ENCODE results near the gene CTNNA1.
"Not testable (repeated sequence)": the region's sequence is repeated elsewhere in the genome, so short reads cannot be mapped to it uniquely, and the experiment has no call there.

The CTNNA1 gene

DNA sequence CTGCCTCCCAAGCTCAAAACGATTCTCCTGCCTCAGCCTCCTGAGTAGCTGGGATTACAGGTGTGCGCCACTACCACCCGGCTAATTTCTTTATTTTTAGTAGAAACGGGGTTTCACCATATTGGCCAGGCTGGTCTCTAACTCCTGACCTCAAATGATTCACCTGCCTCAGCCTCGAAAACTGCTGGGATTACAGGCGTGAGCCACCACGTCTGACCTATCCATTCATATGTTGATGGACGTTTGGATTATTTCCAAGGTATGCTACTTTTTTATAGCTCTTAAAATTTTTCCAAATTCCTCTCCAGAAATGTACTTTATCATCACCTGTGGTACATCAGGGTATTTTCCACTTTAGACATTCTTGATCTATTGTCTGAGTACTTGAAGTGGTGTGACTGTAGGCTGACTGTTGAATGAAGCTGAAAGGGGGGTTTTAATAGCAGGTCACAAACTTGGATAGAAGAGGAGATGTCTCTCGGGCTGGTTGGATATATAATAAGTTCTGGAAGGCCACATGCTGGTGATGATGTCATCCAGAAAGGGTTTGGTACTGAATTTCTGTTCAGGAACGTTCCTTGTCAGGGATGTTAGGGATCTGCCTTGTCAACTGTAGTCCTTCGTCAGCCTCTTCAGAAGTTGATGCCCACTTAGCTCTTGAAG, 7.4 kb downstream of the CTNNA1 start:
- DNase-seq (ENCODE audit: low spot score), result no peak

DNA sequence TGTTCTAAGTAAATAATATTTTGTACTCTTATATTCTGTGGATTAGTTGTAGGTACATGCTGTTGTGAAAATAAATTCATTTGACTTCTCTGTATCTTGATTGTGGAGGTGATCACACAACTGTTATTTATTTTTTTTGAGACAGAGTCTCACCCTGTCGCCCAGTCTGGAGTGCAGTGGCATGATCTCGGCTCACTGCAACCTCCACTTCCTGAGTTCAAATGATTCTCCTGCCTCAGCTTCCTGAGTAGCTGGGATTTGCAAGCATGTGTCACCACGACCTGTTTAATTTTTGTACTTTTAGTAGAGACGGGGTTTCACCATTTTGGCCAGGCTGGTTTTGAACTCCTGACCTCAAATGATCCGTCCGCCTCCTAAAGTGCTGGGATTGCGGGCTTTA, 7.9 kb downstream of the CTNNA1 start:
- DNase-seq (ENCODE audit: low spot score), result not testable (repeated sequence)

GRCh38 chr5:138761670-138762069, 8.4 kb downstream of the CTNNA1 start:
- DNase-seq (ENCODE audit: low spot score), result not testable (repeated sequence)

GRCh38 chr5:138762110-138762509, 8.9 kb downstream of the CTNNA1 start:
- DNase-seq (ENCODE audit: low spot score), result no peak

- DNase-seq (ENCODE audit: low spot score), result no peak
Measured at GRCh38 chr5:138763037-138763778, 10.0 kb downstream of the CTNNA1 start.

DNA sequence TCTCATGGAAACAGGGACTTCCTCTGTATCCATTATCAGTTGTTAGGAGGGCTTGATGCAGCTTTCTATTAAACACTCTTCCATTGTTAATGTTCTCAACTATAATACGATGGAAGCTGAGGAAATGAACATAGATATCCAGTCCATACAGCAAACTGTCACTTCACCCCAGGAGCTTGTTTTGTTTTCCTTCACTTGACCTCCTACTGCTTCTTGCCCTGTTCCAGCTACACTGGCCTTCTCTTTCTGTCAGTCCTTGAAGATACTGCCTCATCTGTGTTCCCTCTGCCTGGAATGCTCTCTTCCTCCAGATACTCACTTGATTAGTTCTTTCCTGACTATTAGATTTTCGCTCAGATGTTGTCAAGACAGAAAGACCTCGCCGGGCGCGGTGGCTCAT, 17.1 kb downstream of the CTNNA1 start:
- no peak for DNase-seq (ENCODE audit: low spot score)

DNA sequence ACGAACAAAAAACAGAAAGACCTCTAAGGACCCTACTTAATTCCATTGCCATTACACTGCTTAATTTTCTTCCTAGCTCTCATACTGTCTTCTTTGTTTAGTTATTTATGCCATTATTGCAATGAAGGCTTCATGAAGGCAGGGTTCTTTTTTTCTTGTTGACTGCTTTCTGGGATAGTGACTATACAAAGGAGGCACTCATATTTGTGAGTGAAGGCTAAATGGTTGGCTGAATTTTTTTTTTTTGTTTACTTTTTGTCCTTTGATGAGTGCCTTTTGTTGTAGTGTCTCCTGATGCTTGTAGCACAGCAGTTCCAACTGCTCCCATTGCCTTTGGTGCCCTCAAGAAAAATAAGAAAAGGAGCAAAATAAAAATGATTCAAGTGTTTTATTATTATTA, 17.8 kb downstream of the CTNNA1 start:
- no peak for DNase-seq (ENCODE audit: low spot score)

GRCh38 chr5:138772986-138773594, 19.9 kb downstream of the CTNNA1 start:
- DNase-seq (ENCODE audit: low spot score), result no peak

GRCh38 chr5:138773624-138774023, 20.4 kb downstream of the CTNNA1 start:
- DNase-seq (ENCODE audit: low spot score), result not testable (repeated sequence)

GRCh38 chr5:138775034-138775433, 21.8 kb downstream of the CTNNA1 start:
- DNase-seq (ENCODE audit: low spot score), result no peak

DNA sequence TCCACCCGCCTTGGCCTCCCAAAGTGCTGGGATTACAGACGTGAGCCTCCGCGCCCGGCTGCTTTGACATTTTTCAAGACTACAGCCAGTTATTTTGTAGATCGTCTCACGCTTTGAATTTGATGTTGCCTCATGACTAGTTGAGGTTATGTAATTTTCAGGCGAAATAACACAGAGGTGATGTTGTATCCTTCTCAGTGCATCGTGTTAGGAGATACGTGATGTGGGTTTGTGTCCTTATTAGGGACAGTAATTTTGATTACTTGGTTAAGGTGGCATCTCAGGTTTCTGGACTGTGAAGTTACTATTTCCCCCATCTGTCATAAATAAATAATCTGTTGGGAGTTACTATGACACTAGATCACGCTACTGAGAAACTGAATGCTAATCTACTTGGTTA, 25.0 kb downstream of the CTNNA1 start:
- no peak for DNase-seq (ENCODE audit: low spot score)

DNA sequence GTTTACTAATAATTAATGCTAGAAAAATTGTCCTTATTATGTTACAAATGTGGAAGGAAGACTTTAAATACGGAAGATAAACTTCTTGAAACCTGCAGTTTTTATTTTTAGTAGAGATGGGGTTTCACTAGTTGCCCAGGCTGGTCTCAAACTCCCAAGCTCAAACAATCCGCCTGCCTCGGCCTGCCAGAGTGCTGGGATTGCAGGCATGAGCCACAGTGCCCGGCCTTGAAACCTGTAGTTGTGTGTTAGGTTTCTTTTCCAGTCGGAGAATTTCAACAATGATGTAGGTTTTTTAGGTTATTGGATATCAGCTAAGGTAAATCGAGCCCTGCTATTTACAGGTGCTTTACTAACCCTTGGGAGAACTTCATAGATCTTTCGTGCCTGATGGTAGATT, 30.8 kb downstream of the CTNNA1 start:
- no peak for DNase-seq (ENCODE audit: low spot score)

- DNase-seq (ENCODE audit: low spot score), result no peak
Measured at GRCh38 chr5:138784590-138784989, 31.4 kb downstream of the CTNNA1 start.

DNA sequence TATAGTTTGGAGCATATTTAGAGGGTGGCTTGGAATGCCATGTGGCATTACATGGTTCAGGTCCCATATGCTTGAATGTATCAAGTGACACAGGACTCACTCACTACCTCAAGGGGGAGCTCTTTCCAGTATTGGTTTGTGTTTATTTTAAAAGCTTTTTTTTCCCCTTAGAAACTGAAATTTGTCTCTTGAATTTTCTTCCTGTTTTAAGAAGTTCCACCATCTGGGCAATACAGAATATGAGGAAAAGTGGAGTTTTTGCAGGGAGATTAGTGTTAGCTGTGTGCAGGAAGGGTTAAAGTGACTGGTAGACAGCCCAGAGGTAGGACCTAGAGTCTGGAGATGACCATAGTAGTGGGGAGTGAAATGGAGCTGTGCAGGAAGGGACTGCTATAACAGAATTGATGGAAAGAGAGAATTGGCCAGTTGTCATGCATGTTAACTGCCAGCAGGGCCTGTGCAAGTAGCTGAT, 36.6 kb downstream of the CTNNA1 start:
- DNase-seq (ENCODE audit: low spot score), result peak; percentile 56

- DNase-seq (ENCODE audit: low spot score), result no peak
Measured at GRCh38 chr5:138790684-138791083, 37.5 kb downstream of the CTNNA1 start.

DNA sequence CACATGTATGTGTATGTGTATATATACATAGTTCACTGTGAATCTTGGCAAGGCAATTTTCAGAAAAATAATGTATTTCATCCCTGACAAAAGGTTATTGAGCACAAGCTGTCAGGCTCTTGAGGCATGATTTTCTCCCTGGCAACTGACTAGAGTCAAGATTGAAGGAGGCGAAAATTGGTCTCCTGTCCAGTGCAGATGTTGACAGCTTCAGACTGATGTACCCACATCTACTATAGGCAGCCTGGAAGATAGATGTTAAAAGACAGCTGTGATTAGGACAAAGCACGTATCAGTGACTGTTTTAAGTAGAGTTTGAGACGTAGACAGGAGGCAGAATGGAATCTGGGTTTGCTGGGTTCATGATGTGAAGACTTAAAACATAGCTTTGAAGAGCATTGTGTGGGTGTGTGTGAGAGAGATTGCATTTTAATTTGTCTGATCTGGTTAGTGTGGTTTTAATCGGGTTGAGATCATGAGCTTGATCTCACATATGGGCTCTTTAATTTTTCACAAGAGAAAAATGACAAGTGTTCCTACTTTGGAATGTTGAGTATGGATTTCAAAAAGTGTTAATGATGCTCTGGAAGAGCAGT, 39.1 kb downstream of the CTNNA1 start:
- DNase-seq (ENCODE audit: low spot score), result no peak

DNA sequence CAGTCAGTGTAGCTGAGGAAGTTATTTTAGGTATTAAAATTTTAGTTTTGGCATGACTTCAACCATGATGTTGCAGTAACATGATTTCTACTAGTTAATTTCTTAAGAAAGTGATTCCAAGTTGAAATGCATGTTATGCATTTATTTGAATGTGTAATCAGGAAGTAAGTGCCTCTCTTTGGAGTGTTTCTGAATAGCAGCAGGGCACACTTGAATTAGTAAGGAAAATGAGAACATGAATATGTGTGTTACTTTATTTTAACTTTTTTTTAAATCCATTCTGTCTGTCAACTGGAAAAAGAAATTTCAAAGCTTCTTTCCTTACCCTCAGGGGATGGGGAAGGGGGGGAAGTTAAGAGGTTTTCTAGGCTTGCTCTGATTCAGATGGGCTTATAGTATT, 40.4 kb downstream of the CTNNA1 start:
- DNase-seq (ENCODE audit: low spot score), result no peak

- DNase-seq (ENCODE audit: low spot score), result no peak
Measured at GRCh38 chr5:138803285-138803684, 50.1 kb downstream of the CTNNA1 start.

GRCh38 chr5:138803935-138804334, 50.7 kb downstream of the CTNNA1 start:
- DNase-seq (ENCODE audit: low spot score), result no peak

DNA sequence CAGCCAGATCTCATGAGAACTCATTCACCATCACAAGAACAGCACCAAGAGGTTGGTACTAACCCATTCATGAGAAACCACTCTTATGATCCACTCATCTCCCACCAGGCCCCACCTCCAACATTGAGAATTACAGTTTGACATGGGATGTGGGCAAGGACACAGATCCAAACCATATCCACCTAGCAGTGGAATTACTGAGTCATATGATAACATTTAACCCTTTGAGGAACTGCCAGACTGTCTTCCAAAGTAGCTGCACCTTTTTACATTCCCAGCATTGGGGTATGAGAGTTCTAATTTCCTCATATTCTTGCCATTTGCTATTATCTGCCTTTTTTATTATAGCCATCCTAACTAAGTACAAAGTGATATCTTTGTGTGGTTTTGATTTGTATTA, 51.9 kb downstream of the CTNNA1 start:
- DNase-seq (ENCODE audit: low spot score), result no peak

GRCh38 chr5:138807182-138807581, 54.0 kb downstream of the CTNNA1 start:
- no peak for DNase-seq (ENCODE audit: low spot score)

DNA sequence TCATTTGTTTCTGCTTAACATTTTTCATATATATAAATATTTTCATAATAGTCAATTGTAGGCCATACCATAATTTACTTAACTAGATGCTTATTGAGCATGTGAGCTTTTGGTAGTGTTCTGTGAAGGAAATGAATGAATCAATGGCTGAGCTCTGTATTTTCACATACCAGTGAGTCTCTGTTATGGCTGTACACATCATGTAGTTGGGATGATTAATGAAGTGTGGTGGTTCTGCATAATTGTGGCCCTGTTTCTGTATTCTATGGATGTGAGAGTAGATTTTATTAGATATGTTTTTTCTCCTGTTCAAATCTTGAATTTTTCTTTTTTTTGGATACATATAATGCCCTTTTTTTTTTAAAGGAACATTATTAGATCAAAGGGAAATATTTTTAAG, 56.2 kb downstream of the CTNNA1 start:
- no peak for DNase-seq (ENCODE audit: low spot score)

DNA sequence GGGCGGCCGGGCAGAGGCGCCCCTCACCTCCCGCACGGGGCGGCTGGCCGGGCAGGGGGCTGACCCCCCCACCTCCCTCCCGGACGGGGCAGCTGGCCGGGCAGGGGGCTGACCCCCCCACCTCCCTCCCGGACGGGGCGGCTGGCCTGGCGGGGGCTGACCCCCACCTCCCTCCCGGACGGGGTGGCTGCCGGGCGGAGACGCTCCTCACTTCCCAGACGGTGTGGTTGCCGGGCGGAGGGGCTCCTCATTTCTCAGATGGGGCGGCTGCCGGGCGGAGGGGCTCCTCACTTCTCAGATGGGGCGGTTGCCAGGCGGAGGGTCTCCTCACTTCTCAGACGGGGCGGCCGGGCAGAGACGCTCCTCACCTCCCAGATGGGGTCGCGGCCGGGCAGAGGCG, 57.6 kb downstream of the CTNNA1 start:
- DNase-seq (ENCODE audit: low spot score), result not testable (repeated sequence)

Data from D341Med (cell line).